ENCODE data around the gene EVI5. TPM values are rescaled to one million over a fixed set of nuclear protein-coding genes. Genes with fewer than 3 reads are reported as not detected.

Gene EVI5
- total RNA-seq, 1 donor from 2014 or later = 33.0 TPM

- Mint-ChIP-seq H3K9me3 (ENCODE audit: unreplicated experiment) (no peaks in the 10 kb centered on the region), H3K27ac (ENCODE audit: unreplicated experiment) (no peak overlapping the region), H3K36me3 (ENCODE audit: low read depth, unreplicated experiment) (no peaks in the 10 kb centered on the region), H3K4me3 (ENCODE audit: unreplicated experiment) (no peak overlapping the region), H3K4me1 (ENCODE audit: unreplicated experiment) (no peaks in the 10 kb centered on the region), H3K27me3 (ENCODE audit: unreplicated experiment) (no peaks in the 10 kb centered on the region)
- DNase-seq (ENCODE audit: low spot score) = no peak
- TF ChIP-seq CTCF (IDR thresholded peaks at IDR 0.05; ENCODE audit: unreplicated experiment) = no peak
Measured at GRCh38 chr1:92504291-92505014, 280.5 kb downstream of the EVI5 start.

DNA sequence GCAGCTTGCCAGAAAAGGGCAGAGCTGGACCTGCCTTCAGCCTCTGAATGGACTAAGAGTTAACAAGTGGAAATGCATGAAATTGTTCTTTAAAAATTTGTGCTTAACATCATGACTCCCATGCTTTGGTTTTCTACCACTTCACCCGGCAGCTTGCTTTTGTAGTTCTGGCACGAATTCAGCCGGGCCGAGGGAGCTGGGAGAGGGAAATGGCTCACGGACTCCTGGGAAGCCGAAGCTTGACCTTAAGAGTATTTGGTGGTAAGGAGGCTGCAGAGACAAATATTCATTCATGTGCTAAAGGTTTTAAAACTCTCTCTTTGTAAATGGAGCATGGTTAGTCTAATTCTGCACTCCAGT, 281.0 kb downstream of the EVI5 start:
- Mint-ChIP-seq H3K27ac (ENCODE audit: unreplicated experiment) (no peak overlapping the region), H3K4me3 (ENCODE audit: unreplicated experiment) (no peak overlapping the region), H3K27me3 (ENCODE audit: unreplicated experiment) (no peaks in the 10 kb centered on the region), H3K9me3 (ENCODE audit: unreplicated experiment) (no peaks in the 10 kb centered on the region), H3K4me1 (ENCODE audit: unreplicated experiment) (no peaks in the 10 kb centered on the region), H3K36me3 (ENCODE audit: low read depth, unreplicated experiment) (no peaks in the 10 kb centered on the region)
- no peak for DNase-seq (ENCODE audit: low spot score)
- TF ChIP-seq CTCF (IDR thresholded peaks at IDR 0.05; ENCODE audit: unreplicated experiment) = no peak

DNA sequence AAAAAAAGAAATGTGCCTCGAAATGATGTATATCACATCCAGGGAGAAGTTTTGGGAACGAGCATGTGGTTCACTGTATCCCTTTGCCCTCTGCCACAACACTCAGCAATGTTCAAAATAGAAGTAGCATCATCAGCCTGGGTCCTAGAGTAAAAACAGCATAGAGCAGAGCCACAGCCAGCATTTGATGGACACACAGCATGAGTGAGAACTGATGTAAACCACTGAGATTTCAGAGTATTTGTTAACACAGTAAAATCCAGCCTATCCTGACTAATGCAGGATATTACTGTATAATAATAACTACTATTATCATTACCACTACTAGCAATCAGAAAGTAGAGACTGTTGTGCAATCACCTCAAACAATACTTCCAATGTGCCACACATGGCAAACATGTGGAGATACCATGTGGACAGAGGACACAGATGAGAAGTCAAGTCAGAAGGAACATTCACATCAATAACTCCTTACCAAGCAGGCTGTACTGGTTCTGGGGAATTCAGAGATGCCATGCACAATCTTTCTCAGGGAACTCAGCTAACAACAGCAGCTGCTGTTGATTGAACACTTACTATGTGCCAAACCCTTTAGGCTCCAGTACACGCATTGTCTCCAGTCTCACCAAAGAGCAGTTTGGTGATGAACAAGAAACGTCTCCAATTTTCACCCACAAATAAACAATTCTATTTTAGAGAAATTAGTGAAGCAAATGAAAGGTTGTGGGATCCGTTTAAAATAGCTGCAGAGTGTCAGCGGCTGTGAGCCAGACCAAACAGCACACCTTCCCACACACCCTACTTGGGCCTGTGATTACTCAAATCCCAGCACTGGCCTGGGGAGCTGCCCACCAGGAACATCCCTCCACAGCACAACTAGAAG, 281.6 kb downstream of the EVI5 start:
- no peaks in the 10 kb centered on the region for H3K4me1 Mint-ChIP-seq (ENCODE audit: unreplicated experiment)
- H3K9me3 Mint-ChIP-seq (ENCODE audit: unreplicated experiment) = no peaks in the 10 kb centered on the region
- H3K4me3 Mint-ChIP-seq (ENCODE audit: unreplicated experiment) = no peak overlapping the region
- no peaks in the 10 kb centered on the region for H3K36me3 Mint-ChIP-seq (ENCODE audit: low read depth, unreplicated experiment)
- H3K27me3 Mint-ChIP-seq (ENCODE audit: unreplicated experiment) = no peaks in the 10 kb centered on the region
- DNase-seq (ENCODE audit: low spot score) = no peak
- TF ChIP-seq CTCF (IDR thresholded peaks at IDR 0.05; ENCODE audit: unreplicated experiment) = no peak
- no peak overlapping the region for H3K27ac Mint-ChIP-seq (ENCODE audit: unreplicated experiment)

- no peak for TF ChIP-seq CTCF (IDR thresholded peaks at IDR 0.05; ENCODE audit: unreplicated experiment)
- Mint-ChIP-seq H3K27me3 (ENCODE audit: unreplicated experiment) (no peaks in the 10 kb centered on the region), H3K4me1 (ENCODE audit: unreplicated experiment) (no peaks in the 10 kb centered on the region), H3K27ac (ENCODE audit: unreplicated experiment) (no peak overlapping the region), H3K9me3 (ENCODE audit: unreplicated experiment) (no peaks in the 10 kb centered on the region), H3K4me3 (ENCODE audit: unreplicated experiment) (no peak overlapping the region), H3K36me3 (ENCODE audit: low read depth, unreplicated experiment) (no peaks in the 10 kb centered on the region)
- DNase-seq (ENCODE audit: low spot score) = no peak
Measured at GRCh38 chr1:92502247-92502646, 282.7 kb downstream of the EVI5 start.

DNA sequence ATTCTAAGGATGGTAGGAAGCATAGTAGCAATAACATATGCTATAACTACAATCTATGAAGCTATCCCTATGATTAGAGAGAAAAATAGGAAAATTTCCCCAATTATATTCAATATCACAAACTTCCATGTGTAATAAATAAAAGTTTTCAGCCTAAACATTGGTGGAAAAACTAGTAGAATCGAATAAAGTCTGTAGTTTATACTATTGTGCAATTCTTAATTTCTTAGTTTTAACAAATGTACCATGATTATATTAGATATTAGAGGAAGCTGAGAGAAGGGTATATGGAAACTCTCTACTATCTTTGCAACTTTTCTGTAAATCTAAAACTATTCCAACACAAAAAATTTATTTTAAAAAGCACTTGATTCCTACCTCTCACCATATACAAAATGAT, 284.4 kb downstream of the EVI5 start:
- no peaks in the 10 kb centered on the region for H3K36me3 Mint-ChIP-seq (ENCODE audit: low read depth, unreplicated experiment)
- H3K27ac Mint-ChIP-seq (ENCODE audit: unreplicated experiment) = no peak overlapping the region
- no peak overlapping the region for H3K4me3 Mint-ChIP-seq (ENCODE audit: unreplicated experiment)
- no peaks in the 10 kb centered on the region for H3K4me1 Mint-ChIP-seq (ENCODE audit: unreplicated experiment)
- TF ChIP-seq CTCF (IDR thresholded peaks at IDR 0.05; ENCODE audit: unreplicated experiment) = no peak
- no peak for DNase-seq (ENCODE audit: low spot score)
- H3K27me3 Mint-ChIP-seq (ENCODE audit: unreplicated experiment) = no peaks in the 10 kb centered on the region
- H3K9me3 Mint-ChIP-seq (ENCODE audit: unreplicated experiment) = no peaks in the 10 kb centered on the region
